Lower leg skin (tissue), 4 donors: ENCODE results near the gene SETD3. TPM values are rescaled to one million over a fixed set of nuclear protein-coding genes. Genes with fewer than 3 reads are reported as not detected.

Source experiments
- DNase-seq, 2 donors: peaks; one replicate each; pipeline ENCODE4 v3.0.0-alpha.2; 2019; ENCODE audit warnings: low spot score in 2 of 2
- H3K4me3 ChIP-seq: fragments of 200-600 bp; sonication (generic); 2 replicates; pipeline ENCODE4 v1.5.1; 2017; ENCODE audit warnings: mild to moderate bottlenecking, low read depth; ENCODE audit not compliant: poor library complexity, severe bottlenecking
- CTCF ChIP-seq, 3 donors: fragments of 450-650 bp; IDR thresholded peaks; one replicate each; pipeline ENCODE4 v1.5.1; 2016; ENCODE audit warnings: antibody characterized with exemption in 3 of 3, mild to moderate bottlenecking in 3 of 3, moderate library complexity in 2 of 3
- POLR2A ChIP-seq, 2 donors: fragments of 450-650 bp; IDR thresholded peaks; one replicate each; pipeline ENCODE4 v1.6.1; 2016 to 2017; ENCODE audit warnings: antibody characterized with exemption in 2 of 2, mild to moderate bottlenecking in 1 of 2, moderate library complexity in 1 of 2
- WGBS, 2 donors: methylation state at CpG; one replicate each; pipeline ENCODE4 v1.1.5; 2018; 5-methylcytosine and 5-hydroxymethylcytosine counted together
- intact Hi-C: fragments of 100-400 bp; cut with DNase I; formaldehyde crosslinking; loops from one replicate; pipeline ENCODE4 v1.15.0; 2023; ENCODE audit warnings: low total_unique reads
- total RNA-seq, 4 donors: library from RNA; depleted of rRNA; stranded (reverse); fragments of >200 nt; gene quantifications; one replicate each; pipeline ENCODE4 v1.1.0, GENCODE V29; 2016

The SETD3 gene
- total RNA-seq, 4 donors from 2014 or later = 36.8 to 62.5 (median 47.6) TPM

- WGBS, 2 donors = 80 to 82% methylated on average over 3 of the region's 3 CpGs
- TF ChIP-seq POLR2A (IDR thresholded peaks at IDR 0.05) (no peak), CTCF (IDR thresholded peaks at IDR 0.05) (no peak)
- no peak for DNase-seq
- intact Hi-C loops = no loop called here
- no peak overlapping the region for H3K4me3 ChIP-seq
Observed at GRCh38 chr14:99473458-99473857, 7.2 kb downstream of the SETD3 start.

GRCh38 chr14:99472937-99473336 lies 7.7 kb downstream of the SETD3 start:
- WGBS, 2 donors = 86 to 87% methylated on average over 4 of the region's 4 CpGs
- no peak for DNase-seq
- no peak for TF ChIP-seq POLR2A (IDR thresholded peaks at IDR 0.05)
- TF ChIP-seq CTCF (IDR thresholded peaks at IDR 0.05) = no peak
- H3K4me3 ChIP-seq = no peak overlapping the region
- intact Hi-C loops = no loop called here

- intact Hi-C loops = no loop called here
- no peak for DNase-seq
- no peak overlapping the region for H3K4me3 ChIP-seq
- WGBS, 2 donors = 89 to 93% methylated on average over 7 of the region's 7 CpGs
- no peak for TF ChIP-seq POLR2A (IDR thresholded peaks at IDR 0.05)
- no peak for TF ChIP-seq CTCF (IDR thresholded peaks at IDR 0.05)
Observed at GRCh38 chr14:99471731-99472130, 8.9 kb downstream of the SETD3 start.

GRCh38 chr14:99468836-99469592 lies 11.6 kb downstream of the SETD3 start:
- WGBS, 2 donors = 76 to 80% methylated on average over 8 of the region's 8 CpGs
- intact Hi-C loops = no loop called here
- no peak for DNase-seq
- H3K4me3 ChIP-seq = no peak overlapping the region
- TF ChIP-seq POLR2A (IDR thresholded peaks at IDR 0.05) (no peak), CTCF (IDR thresholded peaks at IDR 0.05) (no peak)

- TF ChIP-seq CTCF (IDR thresholded peaks at IDR 0.05) (no peak), POLR2A (IDR thresholded peaks at IDR 0.05) (no peak)
- intact Hi-C loops = no loop called here
- WGBS, 2 donors = 81 to 83% methylated on average over 4 of the region's 4 CpGs
- DNase-seq = no peak
- H3K4me3 ChIP-seq = no peak overlapping the region
Observed at GRCh38 chr14:99468081-99468480, 12.6 kb downstream of the SETD3 start.
